ENCODE results near the gene KIFC3. TPM values are rescaled to one million over a fixed set of nuclear protein-coding genes. Genes with fewer than 3 reads are reported as not detected.
"Not testable (repeated sequence)": the region's sequence is repeated elsewhere in the genome, so short reads cannot be mapped to it uniquely, and the experiment has no call there.

KIFC3 gene
- total RNA-seq, 2 donors from 2014 or later: 2.5 to 10.0 TPM

- Mint-ChIP-seq H3K36me3 (no peaks in the 10 kb centered on the region), H3K27ac (no peak overlapping the region), H3K9me3 (no peaks in the 10 kb centered on the region), H3K4me1 (ENCODE audit: low read depth in 2 of 2) (peaks cover 0 to 7% of the 10 kb centered on the region in 2 donors), H3K4me3 (no peak overlapping the region), H3K27me3 (no peaks in the 10 kb centered on the region)
- ATAC-seq (no peak), DNase-seq (ENCODE audit: low spot score) (no peak)
These were observed 75.8 kb downstream of the KIFC3 start for GRCh38 chr16:57726433-57726947.

GRCh38 chr16:57725976-57726375, 76.3 kb downstream of the KIFC3 start:
- H3K36me3 Mint-ChIP-seq: no peaks in the 10 kb centered on the region
- DNase-seq (ENCODE audit: low spot score) (no peak), ATAC-seq (no peak)
- peaks cover 0 to 4% of the 10 kb centered on the region in 2 donors for H3K4me1 Mint-ChIP-seq (ENCODE audit: low read depth in 2 of 2)
- no peaks in the 10 kb centered on the region for H3K27me3 Mint-ChIP-seq
- no peak overlapping the region for H3K4me3 Mint-ChIP-seq
- no peaks in the 10 kb centered on the region for H3K9me3 Mint-ChIP-seq
- no peak overlapping the region for H3K27ac Mint-ChIP-seq

GRCh38 chr16:57725554-57725953, 76.7 kb downstream of the KIFC3 start:
- no peaks in the 10 kb centered on the region for H3K27me3 Mint-ChIP-seq
- H3K4me3 Mint-ChIP-seq: no peak overlapping the region
- H3K36me3 Mint-ChIP-seq: no peaks in the 10 kb centered on the region

GRCh38 chr16:57725151-57725550, 77.1 kb downstream of the KIFC3 start:
- no peaks in the 10 kb centered on the region for H3K27me3 Mint-ChIP-seq
- H3K4me1 Mint-ChIP-seq (ENCODE audit: low read depth in 2 of 2): peaks cover 4 to 7% of the 10 kb centered on the region in 2 donors
- no peak overlapping the region for H3K27ac Mint-ChIP-seq
- H3K9me3 Mint-ChIP-seq: no peaks in the 10 kb centered on the region
- DNase-seq (ENCODE audit: low spot score) (no peak), ATAC-seq (no peak)
- no peaks in the 10 kb centered on the region for H3K36me3 Mint-ChIP-seq
- H3K4me3 Mint-ChIP-seq: no peak overlapping the region

More at GRCh38 chr16:57725554-57725953, 76.7 kb downstream of the KIFC3 start:
- DNase-seq (ENCODE audit: low spot score) (no peak), ATAC-seq (no peak)
- no peak overlapping the region for H3K27ac Mint-ChIP-seq
- H3K4me1 Mint-ChIP-seq (ENCODE audit: low read depth in 2 of 2): peaks cover under 1 to 4% of the 10 kb centered on the region in 2 donors
- no peaks in the 10 kb centered on the region for H3K9me3 Mint-ChIP-seq

- no peak overlapping the region for H3K4me3 Mint-ChIP-seq
- H3K9me3 Mint-ChIP-seq: no peaks in the 10 kb centered on the region
- H3K4me1 Mint-ChIP-seq (ENCODE audit: low read depth in 2 of 2): peaks cover 8 to 11% of the 10 kb centered on the region in 2 donors
- DNase-seq (ENCODE audit: low spot score) (no peak), ATAC-seq (no peak)
- H3K36me3 Mint-ChIP-seq: no peaks in the 10 kb centered on the region
- H3K27me3 Mint-ChIP-seq: no peaks in the 10 kb centered on the region
- H3K27ac Mint-ChIP-seq: no peak overlapping the region
These were observed 77.8 kb downstream of the KIFC3 start for GRCh38 chr16:57724531-57724930.

GRCh38 chr16:57723170-57723569, 79.1 kb downstream of the KIFC3 start:
- no peak overlapping the region for H3K4me3 Mint-ChIP-seq
- H3K27ac Mint-ChIP-seq: no peak overlapping the region
- ATAC-seq: no peak
- H3K27me3 Mint-ChIP-seq: no peaks in the 10 kb centered on the region
- H3K9me3 Mint-ChIP-seq: no peaks in the 10 kb centered on the region
- no peaks in the 10 kb centered on the region for H3K36me3 Mint-ChIP-seq
- no peak for DNase-seq (ENCODE audit: low spot score)
- peaks cover 9 to 11% of the 10 kb centered on the region in 2 donors for H3K4me1 Mint-ChIP-seq (ENCODE audit: low read depth in 2 of 2)

- Mint-ChIP-seq H3K36me3 (no peaks in the 10 kb centered on the region), H3K4me1 (ENCODE audit: low read depth in 2 of 2) (peaks cover 9 to 11% of the 10 kb centered on the region in 2 donors), H3K9me3 (no peaks in the 10 kb centered on the region), H3K27ac (no peak overlapping the region), H3K27me3 (no peaks in the 10 kb centered on the region), H3K4me3 (no peak overlapping the region)
- ATAC-seq (no peak), DNase-seq (ENCODE audit: low spot score) (no peak)
These were observed 79.6 kb downstream of the KIFC3 start for GRCh38 chr16:57722651-57723050.

- Mint-ChIP-seq H3K9me3 (no peaks in the 10 kb centered on the region), H3K27me3 (no peaks in the 10 kb centered on the region), H3K4me3 (no peak overlapping the region), H3K27ac (no peak overlapping the region), H3K36me3 (no peaks in the 10 kb centered on the region), H3K4me1 (ENCODE audit: low read depth in 2 of 2) (peaks cover 9 to 11% of the 10 kb centered on the region in 2 donors)
- no peak for ATAC-seq
- no peak for DNase-seq (ENCODE audit: low spot score)
These were observed 80.1 kb downstream of the KIFC3 start for GRCh38 chr16:57722210-57722499.

GRCh38 chr16:57721356-57722209, 80.7 kb downstream of the KIFC3 start:
- ATAC-seq (no peak), DNase-seq (ENCODE audit: low spot score) (no peak)
- Mint-ChIP-seq H3K27ac (no peak overlapping the region), H3K4me1 (ENCODE audit: low read depth in 2 of 2) (peaks cover 9 to 11% of the 10 kb centered on the region in 2 donors), H3K36me3 (no peaks in the 10 kb centered on the region), H3K4me3 (no peak overlapping the region), H3K27me3 (no peaks in the 10 kb centered on the region), H3K9me3 (no peaks in the 10 kb centered on the region)

- ATAC-seq (peak; percentile 84 to 87), DNase-seq (ENCODE audit: low spot score) (peak; percentile 72)
- Mint-ChIP-seq H3K9me3 (no peaks in the 10 kb centered on the region), H3K36me3 (no peaks in the 10 kb centered on the region), H3K27me3 (no peaks in the 10 kb centered on the region), H3K4me3 (no peak overlapping the region), H3K27ac (peak overlapping the region in 1 of 2 donors; percentile 9), H3K4me1 (ENCODE audit: low read depth in 2 of 2) (peaks cover 9 to 10% of the 10 kb centered on the region in 2 donors)
These were observed 82.1 kb downstream of the KIFC3 start for GRCh38 chr16:57720142-57720575.

GRCh38 chr16:57714047-57714446, 88.2 kb downstream of the KIFC3 start:
- Mint-ChIP-seq H3K27me3 (no peaks in the 10 kb centered on the region), H3K9me3 (no peaks in the 10 kb centered on the region), H3K27ac (no peak overlapping the region), H3K4me1 (ENCODE audit: low read depth in 2 of 2) (no peaks in the 10 kb centered on the region), H3K36me3 (no peaks in the 10 kb centered on the region), H3K4me3 (no peak overlapping the region)
- ATAC-seq (no peak), DNase-seq (ENCODE audit: low spot score) (no peak)

GRCh38 chr16:57713596-57713995, 88.7 kb downstream of the KIFC3 start:
- no peak overlapping the region for H3K4me3 Mint-ChIP-seq
- no peak for DNase-seq (ENCODE audit: low spot score)
- H3K36me3 Mint-ChIP-seq: no peaks in the 10 kb centered on the region
- no peak for ATAC-seq
- no peaks in the 10 kb centered on the region for H3K9me3 Mint-ChIP-seq
- H3K4me1 Mint-ChIP-seq (ENCODE audit: low read depth in 2 of 2): no peaks in the 10 kb centered on the region
- H3K27me3 Mint-ChIP-seq: no peaks in the 10 kb centered on the region
- no peak overlapping the region for H3K27ac Mint-ChIP-seq

GRCh38 chr16:57712569-57712968, 89.7 kb downstream of the KIFC3 start:
- H3K4me1 Mint-ChIP-seq (ENCODE audit: low read depth in 2 of 2); H3K9me3 Mint-ChIP-seq; H3K27me3 Mint-ChIP-seq; DNase-seq (ENCODE audit: low spot score); H3K36me3 Mint-ChIP-seq; H3K27ac Mint-ChIP-seq; H3K4me3 Mint-ChIP-seq; ATAC-seq: not testable (repeated sequence)

GRCh38 chr16:57711993-57712392, 90.3 kb downstream of the KIFC3 start:
- no peaks in the 10 kb centered on the region for H3K27me3 Mint-ChIP-seq
- ATAC-seq (no peak), DNase-seq (ENCODE audit: low spot score) (no peak)
- H3K4me3 Mint-ChIP-seq: no peak overlapping the region
- peaks cover 4 to 7% of the 10 kb centered on the region in 2 donors for H3K4me1 Mint-ChIP-seq (ENCODE audit: low read depth in 2 of 2)
- H3K9me3 Mint-ChIP-seq: no peaks in the 10 kb centered on the region
- no peak overlapping the region for H3K27ac Mint-ChIP-seq
- no peaks in the 10 kb centered on the region for H3K36me3 Mint-ChIP-seq

All from natural killer cell treated with Interleukin-12 subunit alpha and Interleukin-12 subunit beta and Interleukin-15 and Interleukin-18, amount 100 ng/mL, for 72 hours (primary cell).